ENCODE measurements around the gene DIO3.

DNA sequence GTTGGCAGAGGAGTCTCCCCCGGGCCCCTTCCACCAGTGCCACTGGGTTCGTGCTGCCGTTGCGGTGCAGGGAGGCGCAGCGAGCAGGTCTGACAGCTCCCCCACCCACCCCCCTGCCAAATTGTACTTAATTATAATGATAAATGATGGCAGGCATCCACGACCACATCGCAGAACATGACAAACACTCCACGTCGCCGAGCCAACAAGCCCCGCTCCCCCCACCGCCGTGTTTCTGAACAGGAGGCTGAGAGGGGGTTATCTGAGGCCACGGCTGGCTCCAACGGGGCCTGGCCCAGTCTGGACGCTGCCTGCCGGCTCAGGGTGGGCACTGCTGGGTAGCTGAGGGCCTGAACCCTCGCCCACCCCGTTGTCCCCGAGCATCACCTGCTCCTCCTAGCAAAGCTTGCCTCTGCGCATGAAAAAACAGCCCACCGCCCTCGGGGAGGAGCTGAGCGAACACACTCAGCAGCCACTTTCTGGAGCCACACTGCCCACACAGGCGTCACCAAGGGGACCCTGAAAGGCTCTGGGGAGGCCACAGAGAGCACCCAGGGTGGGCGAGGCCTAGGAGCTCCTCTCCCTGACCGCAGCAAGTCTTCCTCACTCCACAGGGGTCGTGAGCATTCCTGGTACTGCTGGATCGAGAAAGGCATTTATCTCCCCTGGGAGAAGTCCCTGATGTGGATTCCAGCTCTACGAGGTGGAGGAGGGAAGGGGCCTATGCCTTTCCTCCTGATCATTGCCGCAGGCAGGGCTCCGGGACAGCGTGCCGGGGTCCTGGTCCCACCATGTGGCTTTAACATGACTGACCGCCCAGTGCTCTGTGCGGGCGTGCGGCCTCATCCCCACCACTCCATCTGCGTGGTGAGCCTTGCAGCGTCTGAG is 35.4 kb upstream of the DIO3 start:
- TF ChIP-seq POLR2A (IDR thresholded peaks at IDR 0.05; ENCODE audit: low read depth, low read length) (no peak), POLR2AphosphoS5 (IDR thresholded peaks at IDR 0.05; ENCODE audit: low read depth, low read length) (no peak), TAF1 (IDR thresholded peaks at IDR 0.05; ENCODE audit: borderline replicate concordance, low read depth, low read length) (no peak)
